ENCODE measurements around the gene LRCH1.

LRCH1 gene

DNA sequence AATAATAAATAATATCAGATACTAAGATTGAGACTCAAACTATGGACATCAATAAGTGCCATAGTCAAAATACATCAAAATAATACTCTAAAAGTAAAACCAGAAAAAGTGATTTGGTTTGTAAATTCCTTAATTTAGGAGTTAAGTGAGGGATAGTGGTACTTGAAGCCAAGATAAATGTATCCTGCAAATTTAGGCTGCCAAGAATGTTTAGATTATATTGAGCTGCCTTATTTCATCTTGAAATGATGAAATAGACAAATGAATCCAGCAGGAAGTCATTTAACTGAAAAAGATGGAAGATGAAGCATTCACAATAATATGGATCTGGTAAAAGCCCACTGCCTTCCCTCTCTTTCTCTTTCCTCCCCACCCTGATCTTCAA is 112.3 kb downstream of the LRCH1 start:
- H3K4me3 ChIP-seq (ENCODE audit: low read depth, low read length): no peak overlapping the region
- H3K4me1 ChIP-seq: peaks cover 38% of the 10 kb centered on the region

DNA sequence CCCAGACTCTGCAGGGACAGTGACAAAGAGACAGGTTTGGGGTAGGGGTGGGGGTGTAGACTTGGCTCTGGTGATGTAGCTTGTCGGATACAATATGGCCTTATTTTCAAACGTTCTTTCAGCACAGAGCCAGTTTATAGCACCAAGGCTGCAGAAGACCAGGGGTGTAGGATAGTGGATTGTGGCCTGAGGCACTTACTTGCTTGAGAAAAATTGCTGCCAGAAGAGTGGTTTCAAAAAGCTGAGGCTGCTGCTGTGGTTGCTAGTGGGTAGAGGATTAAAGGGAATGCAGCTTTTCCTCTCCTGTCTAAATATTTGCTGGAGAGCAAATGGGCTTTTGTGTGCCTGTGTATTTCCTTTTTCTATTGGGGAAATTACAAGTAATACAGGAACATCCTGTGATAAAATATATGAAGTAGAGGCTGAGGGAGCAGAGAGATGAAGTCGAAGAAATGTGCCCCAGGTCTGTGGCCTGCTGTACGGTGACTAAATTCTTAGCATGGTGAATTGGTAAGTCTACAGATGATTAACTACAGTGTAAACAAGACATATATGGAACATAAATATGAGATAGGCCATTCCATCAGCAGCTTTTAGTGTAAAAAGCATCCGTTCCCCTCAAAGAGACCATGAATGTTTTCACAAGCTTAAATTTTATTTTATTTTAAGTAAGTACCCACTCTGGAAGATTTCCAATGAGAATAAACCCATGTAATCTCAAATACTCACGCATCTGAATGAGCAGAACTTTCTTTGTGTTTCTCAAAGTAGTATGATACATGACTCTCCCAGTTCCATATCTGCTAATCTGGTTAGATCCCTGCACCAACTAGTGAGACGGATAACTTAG is 112.9 kb downstream of the LRCH1 start:
- peaks cover 17% of the 10 kb centered on the region for H3K36me3 ChIP-seq
- no peaks in the 10 kb centered on the region for H3K27me3 ChIP-seq
- no peak overlapping the region for H3K4me3 ChIP-seq (ENCODE audit: low read depth, low read length)
- TF ChIP-seq, protein P1, sequence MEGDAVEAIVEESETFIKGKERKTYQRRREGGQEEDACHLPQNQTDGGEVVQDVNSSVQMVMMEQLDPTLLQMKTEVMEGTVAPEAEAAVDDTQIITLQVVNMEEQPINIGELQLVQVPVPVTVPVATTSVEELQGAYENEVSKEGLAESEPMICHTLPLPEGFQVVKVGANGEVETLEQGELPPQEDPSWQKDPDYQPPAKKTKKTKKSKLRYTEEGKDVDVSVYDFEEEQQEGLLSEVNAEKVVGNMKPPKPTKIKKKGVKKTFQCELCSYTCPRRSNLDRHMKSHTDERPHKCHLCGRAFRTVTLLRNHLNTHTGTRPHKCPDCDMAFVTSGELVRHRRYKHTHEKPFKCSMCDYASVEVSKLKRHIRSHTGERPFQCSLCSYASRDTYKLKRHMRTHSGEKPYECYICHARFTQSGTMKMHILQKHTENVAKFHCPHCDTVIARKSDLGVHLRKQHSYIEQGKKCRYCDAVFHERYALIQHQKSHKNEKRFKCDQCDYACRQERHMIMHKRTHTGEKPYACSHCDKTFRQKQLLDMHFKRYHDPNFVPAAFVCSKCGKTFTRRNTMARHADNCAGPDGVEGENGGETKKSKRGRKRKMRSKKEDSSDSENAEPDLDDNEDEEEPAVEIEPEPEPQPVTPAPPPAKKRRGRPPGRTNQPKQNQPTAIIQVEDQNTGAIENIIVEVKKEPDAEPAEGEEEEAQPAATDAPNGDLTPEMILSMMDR (IDR thresholded peaks at IDR 0.05; ENCODE audit: low read depth, low read length): no peak
- no peaks in the 10 kb centered on the region for H3K9me3 ChIP-seq
- no peak for DNase-seq
- peaks cover 38% of the 10 kb centered on the region for H3K4me1 ChIP-seq

More for the DNA sequence above, 112.3 kb downstream of the LRCH1 start:
- no peak for DNase-seq
- H3K27me3 ChIP-seq: no peaks in the 10 kb centered on the region
- TF ChIP-seq, protein P1 (IDR thresholded peaks at IDR 0.05; ENCODE audit: low read depth, low read length): no peak
- H3K9me3 ChIP-seq: no peaks in the 10 kb centered on the region
- H3K36me3 ChIP-seq: peaks cover 12% of the 10 kb centered on the region

DNA sequence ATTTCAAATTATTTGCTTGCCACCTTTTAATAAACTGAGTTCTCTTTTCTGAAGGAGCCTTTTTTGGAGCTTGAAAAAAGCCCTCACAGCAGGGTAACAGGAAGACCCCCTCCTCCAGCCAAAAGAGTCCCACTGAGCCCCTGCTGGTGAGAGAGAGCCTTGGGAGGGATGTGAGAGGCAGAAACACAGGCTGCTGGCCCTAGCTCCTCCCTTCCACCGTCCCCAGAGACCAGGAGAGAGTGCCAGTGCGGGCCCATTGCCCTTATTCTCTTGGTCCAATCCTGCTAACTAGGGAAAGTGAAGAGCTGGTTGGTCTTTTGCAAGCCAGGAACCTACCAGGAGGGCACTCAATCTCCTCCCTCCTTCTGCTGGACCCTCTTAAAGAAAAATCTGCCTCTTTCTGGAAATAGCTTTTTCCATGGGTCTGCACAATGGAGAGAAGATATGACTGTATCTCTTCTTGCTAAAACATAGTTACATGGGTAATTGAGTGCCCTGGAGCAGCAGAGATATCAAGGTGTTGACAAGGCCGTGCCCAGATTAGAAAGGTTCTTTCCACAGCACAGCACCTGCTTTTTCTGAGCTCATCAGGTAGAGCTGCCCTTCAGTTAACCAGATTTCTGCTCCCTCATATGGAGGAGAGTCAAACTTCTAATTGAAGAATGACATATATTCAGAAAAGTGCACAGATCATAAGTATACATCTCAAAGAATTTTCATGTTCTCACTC is 113.9 kb downstream of the LRCH1 start:
- Histone ChIP-seq H3K27me3 (no peaks in the 10 kb centered on the region), H3K36me3 (peaks cover 26% of the 10 kb centered on the region), H3K4me1 (peaks cover 38% of the 10 kb centered on the region), H3K4me3 (ENCODE audit: low read depth, low read length) (no peak overlapping the region), H3K9me3 (no peaks in the 10 kb centered on the region)
- DNase-seq: peak; percentile 59
- TF ChIP-seq, protein P1 (IDR thresholded peaks at IDR 0.05; ENCODE audit: low read depth, low read length): peak; percentile 60

DNA sequence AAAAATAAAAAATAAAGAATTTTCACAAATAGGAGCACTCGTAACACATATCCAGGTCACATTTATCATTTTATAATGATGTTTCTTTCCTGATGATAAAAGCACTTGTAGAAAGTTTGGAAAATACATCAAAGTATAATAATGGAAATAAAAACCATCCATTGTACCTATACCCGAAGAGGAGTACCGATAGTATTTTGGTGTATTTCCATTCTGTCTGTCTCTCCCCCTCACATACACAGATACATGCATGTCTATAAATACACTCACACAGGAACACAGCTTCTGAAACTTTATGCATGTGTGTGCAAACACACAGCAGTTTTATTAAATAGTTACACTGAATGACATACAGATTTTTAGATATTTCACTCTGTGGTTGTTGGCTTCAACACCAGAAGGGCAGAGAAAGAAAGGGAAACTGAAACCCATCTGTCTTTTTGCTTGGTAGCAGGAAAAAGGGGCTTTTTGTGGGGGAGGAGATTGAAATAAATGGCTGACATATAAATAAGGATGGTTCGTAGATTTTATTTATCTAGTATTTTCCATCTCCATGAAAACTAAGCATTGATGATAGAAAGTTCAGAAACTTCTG is 114.8 kb downstream of the LRCH1 start:
- Histone ChIP-seq H3K36me3 (peaks cover 28% of the 10 kb centered on the region), H3K4me1 (peaks cover 38% of the 10 kb centered on the region), H3K9me3 (no peaks in the 10 kb centered on the region), H3K4me3 (ENCODE audit: low read depth, low read length) (no peak overlapping the region), H3K27me3 (no peaks in the 10 kb centered on the region)
- no peak for DNase-seq
- TF ChIP-seq, protein P1 (IDR thresholded peaks at IDR 0.05; ENCODE audit: low read depth, low read length): no peak

DNA sequence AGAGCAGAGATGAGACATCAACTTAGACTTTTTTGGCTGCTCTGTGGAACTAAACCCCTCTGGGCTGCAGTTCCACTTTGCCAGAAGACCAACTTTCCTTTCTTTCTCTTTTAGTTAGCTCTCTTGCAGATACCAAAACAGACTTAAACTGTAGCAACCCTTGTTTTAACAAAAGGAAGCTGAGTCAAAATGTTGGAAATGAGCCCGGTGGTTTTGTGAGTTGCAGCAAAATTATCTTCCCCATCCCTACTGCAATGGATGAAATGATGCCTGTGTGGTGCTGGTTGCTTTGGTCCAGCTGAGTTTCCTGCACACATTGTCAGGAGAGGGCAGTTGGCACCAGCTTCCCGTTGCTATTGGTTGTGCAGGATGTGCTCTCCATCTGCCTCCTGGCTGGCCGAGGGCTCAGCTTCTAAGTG is 115.3 kb downstream of the LRCH1 start:
- no peaks in the 10 kb centered on the region for H3K9me3 ChIP-seq
- H3K4me1 ChIP-seq: peaks cover 38% of the 10 kb centered on the region
- peaks cover 28% of the 10 kb centered on the region for H3K36me3 ChIP-seq
- H3K4me3 ChIP-seq (ENCODE audit: low read depth, low read length): no peak overlapping the region
- no peak for DNase-seq
- no peaks in the 10 kb centered on the region for H3K27me3 ChIP-seq
- TF ChIP-seq, protein P1 (IDR thresholded peaks at IDR 0.05; ENCODE audit: low read depth, low read length): no peak

All from BE2C (cell line).